T follicular helper cell (primary cell): ENCODE results near the gene PCBP3.

Experiments used
- DNase-seq: peaks from one replicate; pipeline ENCODE4 v3.0.0-alpha.2; 2020; ENCODE audit warnings: low read depth

PCBP3 gene

DNA sequence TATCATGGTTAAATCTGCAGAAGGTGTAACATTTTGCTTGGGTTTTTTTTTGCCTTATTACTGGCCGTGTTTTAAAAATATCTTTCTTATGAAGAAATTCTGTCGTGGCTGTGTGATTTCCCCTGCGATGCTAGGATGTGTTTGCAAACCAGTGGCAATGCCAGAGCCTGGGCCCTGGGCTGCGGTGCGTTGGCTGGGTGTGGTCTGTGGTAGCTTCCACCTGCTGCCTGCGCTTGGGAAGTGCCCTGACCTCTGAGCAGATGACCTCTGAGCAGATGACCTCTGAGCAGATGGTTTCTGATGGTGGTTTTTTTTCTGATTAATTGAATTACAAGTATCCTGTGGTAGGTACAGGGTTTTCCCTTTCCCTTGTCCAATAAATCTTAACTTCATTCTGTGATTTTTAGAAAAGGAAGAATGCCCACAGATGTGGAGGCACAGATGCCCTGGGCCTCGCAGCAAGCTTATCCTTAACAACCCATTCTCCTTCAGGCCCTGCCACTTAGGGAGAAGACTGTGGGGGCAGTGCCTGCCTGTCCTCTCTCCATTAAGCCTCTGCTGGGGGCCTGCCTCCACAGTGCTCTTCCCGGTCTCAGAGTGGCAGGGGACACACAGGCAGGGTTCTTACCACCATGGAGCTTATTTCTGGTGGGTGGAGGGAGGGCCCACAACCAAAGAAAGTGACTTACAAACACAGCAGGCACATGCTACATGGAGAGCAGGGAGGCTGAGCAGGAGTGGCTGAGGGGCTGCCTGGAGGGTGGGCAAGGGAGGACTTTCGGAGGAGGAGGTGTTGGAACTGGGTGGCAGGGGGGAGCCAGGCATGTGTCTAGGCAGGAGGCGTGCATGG is 81.7 kb downstream of the PCBP3 start:
- no peak for DNase-seq

DNA sequence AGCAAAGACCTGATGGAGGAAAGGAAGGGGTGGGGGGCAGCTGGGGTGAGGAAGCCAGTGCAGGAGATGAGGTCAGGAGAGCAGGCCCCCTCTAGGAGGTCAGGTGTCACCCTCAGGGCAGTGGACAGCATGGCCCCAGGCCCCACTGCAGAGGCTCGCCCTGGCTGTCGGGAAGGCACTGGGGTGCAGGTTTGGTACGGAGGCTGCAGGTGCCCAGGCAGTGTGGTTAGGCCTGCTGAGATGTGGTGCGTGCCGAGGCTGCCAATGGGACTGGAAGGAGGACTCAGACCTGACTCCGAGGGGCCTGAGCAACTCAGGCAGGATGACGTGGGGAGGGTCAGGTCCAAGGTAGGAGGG is 82.3 kb downstream of the PCBP3 start:
- no peak for DNase-seq

DNA sequence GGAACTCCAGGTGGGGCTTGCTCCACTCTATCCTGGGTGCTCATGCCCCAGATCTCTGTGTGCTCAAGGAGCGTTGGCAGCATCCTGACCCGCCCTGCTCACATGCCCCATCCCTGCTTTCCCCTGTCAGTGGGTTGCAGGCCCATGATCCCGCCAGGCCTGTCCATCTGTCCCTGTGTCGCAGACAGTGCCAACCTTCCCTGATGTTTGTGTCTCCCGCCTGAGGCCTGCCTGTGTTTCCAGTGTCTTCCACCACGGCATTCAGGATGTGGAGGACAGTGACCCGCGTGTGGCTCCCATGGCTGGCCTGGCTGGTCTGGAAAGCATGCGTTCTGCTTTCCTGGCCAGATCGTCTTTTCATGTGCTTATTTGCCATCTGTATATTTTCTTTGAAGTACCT is 82.9 kb downstream of the PCBP3 start:
- DNase-seq, result no peak

DNA sequence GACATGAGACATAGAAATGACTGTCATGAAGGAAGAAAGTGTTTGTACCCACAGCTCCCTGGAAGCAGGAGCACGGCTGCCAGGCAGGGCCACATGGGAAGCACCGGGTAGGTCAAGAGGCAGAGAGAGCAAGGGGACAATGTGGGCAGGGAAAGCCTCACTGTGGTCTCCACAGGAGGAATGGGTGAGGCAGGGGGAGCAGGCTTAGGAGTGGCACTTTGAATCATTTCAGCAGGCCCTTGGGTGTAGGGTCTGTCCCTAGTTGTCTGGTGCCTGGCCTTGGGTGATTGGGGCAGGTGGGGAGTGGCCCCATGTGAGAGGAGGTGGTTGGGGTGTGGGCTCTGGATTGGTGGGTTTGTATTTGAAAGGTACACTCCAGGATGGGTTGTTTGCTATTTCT is 83.9 kb downstream of the PCBP3 start:
- no peak for DNase-seq

DNA sequence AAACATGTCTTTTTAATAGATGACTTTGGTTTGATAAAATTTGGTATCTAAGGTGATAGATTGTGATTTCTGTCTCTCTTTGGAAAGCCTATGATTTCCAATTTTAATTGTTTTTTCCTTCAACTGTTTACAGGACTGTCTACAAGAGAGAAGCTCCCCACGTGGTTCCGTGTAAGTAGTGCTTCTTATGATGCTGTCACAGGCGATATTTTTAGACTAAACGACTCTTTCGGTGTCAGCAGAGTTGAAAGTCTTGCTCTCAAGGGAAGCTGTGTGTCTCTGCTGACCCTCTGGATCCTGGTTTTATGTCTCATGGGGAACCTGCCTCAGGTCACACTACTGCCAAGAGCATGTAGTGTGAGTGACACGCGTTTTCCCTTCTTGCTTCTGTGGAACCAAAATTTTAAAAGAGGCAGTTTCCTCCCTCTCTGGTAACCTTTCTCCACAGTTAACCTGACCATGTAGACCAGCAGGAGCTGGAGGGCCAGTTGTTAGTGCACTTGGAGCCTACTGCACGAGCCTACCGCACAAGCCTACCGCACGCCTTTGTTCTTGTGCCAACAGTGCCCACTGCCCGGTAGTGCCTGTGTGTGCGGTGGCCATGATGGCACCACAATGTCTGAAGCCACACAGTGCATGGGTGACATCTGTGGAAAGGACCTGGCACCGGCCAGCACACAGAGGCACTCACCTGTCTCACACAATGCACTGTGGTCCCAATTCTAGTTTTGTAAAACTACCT is 91.9 kb downstream of the PCBP3 start:
- no peak for DNase-seq

DNA sequence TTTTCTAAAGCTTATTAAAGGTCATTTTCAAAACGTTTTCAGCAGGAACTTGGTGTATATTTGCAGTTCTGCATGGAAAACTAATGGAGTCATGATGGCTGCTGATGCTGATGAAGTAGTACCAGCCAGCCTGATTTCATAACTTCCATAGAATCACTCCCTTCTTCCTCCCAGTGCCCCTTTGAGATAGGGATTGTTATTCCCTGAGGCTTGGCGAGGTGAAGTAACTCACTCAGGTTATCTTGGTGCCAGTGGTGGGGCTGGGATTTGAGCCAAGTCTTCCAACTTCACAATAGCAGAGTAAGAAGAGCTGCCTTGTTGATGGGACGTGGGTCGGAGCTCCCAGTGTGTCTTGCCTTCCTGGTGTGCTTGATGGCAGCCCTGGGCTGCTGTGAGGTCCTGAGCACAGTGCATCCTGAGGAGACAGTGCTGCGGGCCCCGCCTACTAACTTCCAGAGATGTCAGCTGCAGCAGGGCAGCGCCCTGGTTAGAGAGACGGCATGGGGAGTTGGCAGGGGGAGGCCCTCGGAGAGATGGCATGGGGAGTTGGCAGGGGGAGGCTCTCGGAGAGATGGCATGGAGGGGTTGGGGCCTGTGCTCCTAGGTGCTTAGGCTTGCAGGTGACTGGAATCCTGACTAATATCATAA is 92.6 kb downstream of the PCBP3 start:
- DNase-seq, result no peak

DNA sequence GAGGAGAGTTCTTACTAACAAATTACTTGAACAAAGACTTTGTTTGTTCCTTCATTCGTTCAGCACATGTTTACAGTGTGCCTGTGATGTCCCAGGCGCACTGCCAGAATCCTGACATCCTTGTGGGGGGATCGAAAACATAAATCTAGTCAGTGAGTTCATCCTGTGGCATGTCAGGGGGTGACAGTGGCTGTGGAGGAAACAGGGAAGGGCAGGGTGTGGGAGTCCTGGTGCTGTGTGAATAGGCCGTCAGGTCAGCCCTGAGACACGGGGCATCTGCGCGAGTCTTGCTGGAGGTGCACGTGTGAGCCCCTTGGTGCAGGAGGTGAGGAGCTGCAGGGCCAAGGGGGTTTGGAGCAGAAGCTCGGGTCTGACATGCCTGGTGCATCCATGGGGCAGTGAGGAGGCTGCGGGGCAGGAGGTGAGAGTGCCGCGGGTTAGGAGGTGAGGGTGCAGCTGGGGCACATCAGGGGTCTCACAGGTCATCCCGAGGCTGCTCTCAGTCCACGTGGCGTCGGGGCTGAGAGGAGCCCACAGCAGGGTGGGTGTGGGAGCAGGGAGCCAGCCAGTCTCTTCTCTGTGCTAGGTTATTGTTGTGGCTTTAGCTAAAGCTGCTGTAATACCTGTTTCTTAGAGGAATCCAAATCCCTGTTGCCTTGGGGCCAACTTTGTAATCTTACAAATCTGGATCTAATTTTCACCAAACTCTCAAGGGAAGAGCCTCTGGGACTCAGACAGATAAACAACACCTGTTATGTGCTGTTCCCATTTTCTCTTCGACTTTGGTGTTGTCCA is 93.4 kb downstream of the PCBP3 start:
- no peak for DNase-seq

DNA sequence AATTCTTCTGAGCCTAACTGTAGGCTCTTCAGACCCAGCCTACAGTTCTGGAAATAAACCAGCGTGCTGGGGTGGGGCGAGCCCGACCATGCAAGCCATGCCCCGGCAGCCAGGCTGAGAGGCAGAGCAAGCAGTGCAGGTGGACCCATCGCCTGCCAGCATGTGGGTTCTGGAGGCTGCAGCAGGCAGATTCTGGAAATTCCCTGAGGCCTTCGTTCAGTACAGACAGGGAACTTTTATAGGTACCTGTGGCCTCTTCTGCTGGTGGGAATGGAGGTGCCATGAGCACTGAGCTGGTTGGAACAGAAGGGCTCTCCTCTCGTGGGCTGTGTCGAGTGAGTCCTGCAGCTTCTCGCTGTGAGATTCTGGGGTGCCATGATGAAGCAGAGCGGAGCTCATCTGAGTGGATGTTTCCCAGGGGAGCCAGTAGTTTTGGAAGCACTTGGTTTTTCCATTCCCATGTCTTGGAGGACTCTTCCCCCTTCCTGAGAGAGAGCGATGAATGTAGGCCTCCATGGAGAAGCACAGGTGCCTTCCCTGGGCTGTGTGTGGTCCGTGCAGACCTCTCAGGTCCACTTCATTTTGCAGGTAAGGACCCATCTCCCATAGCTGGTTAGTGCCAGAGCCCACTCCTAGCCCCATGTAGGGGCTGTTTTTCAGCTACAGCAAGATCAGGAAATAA is 94.1 kb downstream of the PCBP3 start:
- no peak for DNase-seq

DNA sequence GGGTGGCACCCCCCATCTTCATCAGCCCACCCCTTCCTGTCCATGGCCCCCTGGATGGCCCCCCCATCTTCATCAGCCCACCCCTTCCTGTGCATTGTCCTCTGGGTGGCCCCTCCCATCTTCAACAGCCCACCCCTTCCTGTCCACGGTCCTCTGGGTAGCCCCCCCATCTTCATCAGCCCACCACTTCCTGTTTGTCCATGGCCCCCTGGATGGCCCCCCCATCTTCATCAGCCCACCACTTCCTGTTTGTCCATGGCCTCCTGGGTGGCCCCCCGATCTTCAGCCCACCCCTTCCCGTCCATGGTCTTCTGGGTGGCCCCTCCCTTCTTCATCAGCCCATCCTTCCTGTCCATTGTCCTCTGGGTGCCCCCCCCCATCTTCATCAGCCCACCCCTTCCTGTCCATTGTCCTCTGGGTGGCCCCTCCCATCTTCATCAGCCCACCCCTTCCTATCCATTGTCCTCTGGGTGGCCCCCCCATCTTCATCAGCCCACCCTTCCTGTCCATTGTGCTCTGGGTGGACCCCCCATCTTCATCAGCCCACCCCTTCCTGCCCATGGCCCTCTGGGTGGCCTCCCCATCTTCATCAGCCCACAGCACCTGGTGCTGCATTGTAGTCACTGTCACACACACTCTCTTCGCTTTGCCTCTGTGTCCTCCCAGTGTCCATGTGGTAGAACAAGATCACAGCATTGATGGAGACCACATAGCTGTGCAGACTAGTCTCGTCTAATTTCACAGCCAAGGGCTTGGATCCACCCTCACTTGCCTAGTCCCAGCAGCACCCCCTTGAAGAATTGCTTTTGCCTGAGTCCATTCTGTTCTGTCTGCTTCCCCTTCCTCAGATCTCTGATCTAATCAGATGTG is 95.9 kb downstream of the PCBP3 start:
- DNase-seq, result no peak

DNA sequence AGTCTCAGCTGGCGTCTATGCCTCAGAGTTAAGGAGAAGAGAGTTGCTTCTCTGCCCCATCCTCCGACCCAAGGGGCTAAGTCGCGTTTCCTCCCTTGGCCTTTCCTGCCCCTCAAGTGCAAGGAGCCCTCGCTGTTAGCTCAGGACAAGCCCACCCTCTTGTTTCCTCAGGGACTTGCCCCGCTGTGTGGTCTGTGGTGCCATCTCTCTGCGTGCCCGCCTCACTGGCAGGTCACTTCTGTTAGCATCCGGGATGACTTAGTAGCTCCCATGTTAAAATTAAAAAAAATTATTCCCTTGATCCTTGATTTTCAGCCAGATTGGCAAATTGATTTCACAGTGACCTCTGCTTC is 96.5 kb downstream of the PCBP3 start:
- DNase-seq, result no peak

DNA sequence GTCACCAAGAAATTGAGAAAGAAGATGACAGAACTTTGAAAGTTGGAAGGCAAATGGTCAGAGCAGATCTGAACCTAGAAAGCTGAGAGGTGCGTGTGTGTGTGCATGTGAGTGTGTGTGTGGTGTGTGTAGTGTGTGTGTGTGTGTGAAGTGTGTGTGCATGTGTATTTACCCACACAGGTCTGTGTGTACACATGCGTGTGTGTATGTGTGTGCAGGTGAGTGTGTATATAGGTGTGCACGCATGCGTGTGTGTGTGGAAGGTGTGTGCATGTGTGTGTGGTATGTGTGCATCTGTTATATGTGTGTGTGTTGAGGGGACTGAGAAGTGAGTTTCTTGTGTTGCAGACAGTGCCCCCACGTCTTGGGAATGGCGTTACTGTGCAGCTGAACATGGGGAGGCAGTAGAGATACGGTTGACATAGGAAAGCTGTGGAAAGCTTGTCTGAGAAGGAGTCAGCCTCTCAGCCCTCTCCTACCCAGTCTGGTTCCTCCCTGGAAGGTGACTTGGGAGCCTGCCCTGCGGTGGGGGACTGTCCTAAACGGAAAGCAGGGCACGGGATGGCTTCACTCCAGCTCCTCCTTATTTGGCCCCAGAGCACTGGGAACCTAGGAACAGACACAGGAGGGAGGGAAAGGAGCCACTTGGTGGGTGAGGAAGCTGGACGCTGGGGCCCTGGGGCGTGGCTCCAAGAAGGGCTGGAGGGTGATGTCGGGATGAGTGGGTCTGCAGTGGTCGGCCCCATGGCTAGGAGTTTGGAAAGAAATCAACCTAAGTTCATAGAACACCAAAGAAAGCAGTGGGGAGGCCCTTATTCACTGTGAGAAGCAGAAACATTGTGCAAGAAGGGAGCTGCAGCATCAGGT is 97.2 kb downstream of the PCBP3 start:
- no peak for DNase-seq

DNA sequence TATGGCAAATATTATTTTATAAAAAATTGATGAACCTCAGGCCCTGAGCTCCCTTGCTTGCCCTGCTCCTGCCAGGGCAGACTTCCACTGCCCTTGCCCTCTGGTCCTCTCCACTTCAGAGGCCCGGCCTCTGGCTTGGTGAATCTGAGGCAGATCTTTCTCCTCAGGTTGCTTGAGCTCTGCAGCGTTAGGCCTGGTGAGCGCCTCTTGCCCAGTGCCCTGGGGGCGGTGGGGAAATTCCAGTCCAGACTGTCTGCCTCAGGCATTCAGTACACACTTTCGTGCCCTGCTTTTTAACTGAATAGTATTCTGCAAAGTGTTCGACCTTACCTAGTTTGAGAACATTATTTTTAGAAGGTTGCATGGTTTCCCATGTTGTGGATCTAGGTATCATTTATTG is 98.2 kb downstream of the PCBP3 start:
- no peak for DNase-seq

DNA sequence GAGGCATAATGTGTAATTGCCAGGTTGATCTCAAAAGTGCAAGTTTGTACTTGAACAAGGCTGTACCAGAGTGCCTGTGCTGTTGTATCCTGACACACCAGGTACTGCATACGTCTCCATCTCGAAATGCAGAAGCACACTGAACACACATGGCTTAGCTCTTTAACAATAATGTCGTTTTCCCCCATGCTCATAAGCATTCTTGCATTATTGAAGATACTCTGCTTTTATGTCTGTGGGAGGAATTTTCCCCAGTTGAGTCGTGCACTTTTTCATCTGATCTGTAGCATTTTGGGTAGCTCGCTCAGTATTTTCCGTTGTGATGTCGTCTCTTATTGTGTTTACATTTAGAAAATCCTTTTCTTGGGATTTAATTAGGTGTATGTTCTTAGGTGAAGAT is 98.7 kb downstream of the PCBP3 start:
- no peak for DNase-seq

DNA sequence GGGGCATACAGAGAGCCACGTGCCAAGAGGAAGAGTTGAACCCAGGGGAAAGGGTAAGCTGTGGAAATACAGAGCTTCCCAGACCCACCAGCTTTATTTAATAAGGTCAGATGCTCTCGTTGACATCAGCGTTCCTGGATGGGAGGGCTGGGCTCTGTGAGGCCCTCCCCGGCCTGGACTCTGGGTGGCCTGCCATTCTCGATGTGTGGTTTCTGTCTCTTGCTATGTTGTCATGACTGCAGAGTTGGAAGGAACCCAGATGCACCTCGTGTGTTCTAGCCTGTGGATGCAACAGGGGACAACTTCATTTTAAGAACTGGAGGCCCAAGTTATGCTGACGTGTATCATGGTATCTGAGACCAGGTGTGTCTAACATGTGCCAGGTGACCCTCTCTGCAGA is 101.7 kb downstream of the PCBP3 start:
- no peak for DNase-seq

DNA sequence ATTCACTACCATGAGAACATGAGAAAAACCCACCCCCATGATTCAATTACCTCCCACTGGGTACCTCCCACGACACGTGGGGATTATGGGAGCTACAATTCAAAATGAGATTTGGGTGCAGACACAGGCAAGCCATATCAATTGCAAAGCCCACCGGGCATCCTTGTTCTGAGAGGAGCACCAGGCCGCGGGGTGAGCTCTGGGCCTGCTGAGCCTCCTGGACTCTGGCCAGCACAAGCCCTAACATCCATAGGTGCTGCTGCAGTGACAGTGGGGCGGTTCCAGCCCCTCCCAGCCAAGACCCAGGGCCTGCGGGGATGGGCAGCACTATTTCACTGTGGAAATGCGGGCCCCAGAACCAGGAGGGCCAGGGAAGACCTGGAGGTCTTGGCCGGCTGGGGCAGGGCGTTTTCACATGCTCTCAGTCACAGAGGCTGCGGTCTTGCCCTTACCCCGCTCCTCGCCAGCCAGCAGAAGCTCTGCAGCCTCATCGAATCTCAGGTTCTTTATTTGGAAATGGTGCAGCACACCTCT is 103.8 kb downstream of the PCBP3 start:
- DNase-seq, result no peak

DNA sequence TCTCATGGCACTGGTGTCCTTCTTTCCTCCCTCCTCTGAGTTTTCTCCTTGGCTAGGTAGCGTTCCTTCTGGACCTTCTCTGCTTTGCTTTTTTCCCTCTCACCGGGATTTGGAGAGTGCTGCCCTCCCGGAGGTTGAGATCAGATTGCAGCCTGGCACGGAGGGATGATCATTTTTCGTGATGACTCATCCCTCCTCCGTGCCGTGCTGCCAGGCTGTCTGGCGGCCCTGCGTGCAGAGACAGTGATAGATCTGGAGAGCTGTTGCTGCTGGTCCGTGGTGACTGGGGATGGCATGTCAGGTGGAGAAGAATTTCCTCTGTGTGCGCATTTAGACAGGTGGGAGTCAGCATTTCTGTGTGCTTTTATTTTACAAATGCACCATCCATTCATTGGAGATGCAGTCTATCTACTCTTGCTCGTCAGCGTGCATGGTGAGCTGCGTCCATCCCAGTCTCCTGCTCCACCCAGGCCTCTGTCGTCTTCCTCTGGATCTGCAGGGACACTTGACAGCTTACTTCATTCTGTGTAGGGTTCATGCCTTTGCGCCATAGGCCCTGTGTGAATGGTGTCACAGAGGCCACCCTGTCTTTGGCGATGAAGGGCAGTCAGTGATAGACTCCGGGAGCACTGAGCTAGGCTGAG is 104.4 kb downstream of the PCBP3 start:
- DNase-seq, result no peak

DNA sequence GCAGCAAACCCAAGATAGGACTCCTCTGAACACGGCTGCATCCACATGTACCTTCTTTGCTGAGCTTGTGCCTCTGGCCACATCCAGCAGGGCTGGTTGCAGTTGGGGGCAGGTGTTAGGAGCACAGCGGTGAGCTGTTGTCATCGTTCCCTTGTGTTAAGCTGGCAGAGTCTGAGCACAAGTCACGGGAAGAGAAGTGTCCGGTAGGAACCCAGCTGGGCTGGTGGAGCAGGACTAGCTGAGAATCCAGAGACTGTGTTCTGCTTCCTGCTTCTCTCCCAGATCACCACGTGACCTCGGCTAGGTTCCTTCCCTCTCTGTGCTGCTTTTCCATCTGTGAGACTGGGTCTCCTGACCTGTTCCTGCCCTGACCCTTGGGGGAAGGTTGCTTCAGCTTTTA is 105.1 kb downstream of the PCBP3 start:
- no peak for DNase-seq

DNA sequence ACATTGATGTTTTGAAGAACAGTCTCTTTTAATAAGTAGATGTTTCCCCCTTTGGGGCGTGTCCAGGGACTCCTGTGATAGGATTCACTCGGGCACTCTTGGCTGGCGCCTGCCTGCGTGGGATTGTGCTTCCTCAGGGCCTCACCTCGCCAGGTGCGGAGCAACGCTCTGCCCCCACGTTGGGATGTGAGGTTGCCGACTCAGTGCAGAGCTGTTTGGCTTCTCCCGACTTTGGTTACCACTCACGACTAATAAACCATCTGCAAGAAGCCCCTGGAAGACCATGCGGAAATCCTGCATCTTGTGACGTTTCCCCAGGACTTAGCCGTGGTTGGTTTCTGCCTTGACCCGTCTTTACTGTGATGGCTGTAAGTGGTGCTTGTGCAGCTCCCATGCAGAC is 106.4 kb downstream of the PCBP3 start:
- DNase-seq, result no peak

DNA sequence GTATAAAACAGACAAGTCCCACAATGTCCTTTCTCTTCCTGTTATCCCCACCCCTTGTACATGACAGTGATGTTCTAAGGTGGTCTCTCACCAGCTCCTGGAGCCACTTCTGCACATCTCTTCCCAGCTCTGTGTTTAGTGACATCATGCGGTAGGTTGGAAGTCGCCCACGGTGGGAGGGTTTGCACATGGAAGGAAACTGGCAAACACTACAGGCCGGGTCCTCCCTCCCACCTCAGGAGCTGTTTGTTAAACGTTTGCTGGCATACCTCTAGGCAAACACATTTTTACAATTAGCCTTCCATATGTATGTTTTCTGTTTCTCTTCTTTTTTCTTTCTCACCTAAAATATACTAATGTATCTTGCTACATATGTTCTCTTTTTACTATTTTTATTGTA is 107.4 kb downstream of the PCBP3 start:
- no peak for DNase-seq
